ENCODE results near the gene IER3. TPM values are rescaled to one million over a fixed set of nuclear protein-coding genes. Genes with fewer than 3 reads are reported as not detected.
"Not testable (repeated sequence)": the region's sequence is repeated elsewhere in the genome, so short reads cannot be mapped to it uniquely, and the experiment has no call there.

The IER3 gene
- total and polyA plus RNA-seq, 5 donors from 2014 or later: 0.38 to 5.1 (median 1.7) TPM

GRCh38 chr6:30723159-30723842 is 21.0 kb downstream of the IER3 start:
- H3K4me3 Mint-ChIP-seq: peak overlapping the region; percentile 98 to 99 (median 99)
- peaks cover 36% of the 10 kb centered on the region for H3K4me1 ChIP-seq (ENCODE audit: control insufficient read depth, insufficient read depth, low read length, poor library complexity, severe bottlenecking)
- peaks cover 21 to 64% (median 43%) of the 10 kb centered on the region in 4 donors for H3K4me1 Mint-ChIP-seq
- peak overlapping the region; percentile 94 for H3K27ac ChIP-seq (ENCODE audit: insufficient read depth, low read length, poor library complexity, severe bottlenecking)
- H3K27me3 Mint-ChIP-seq; DNase-seq; H3K9me3 ChIP-seq (ENCODE audit: control insufficient read depth in 2 of 2, low read length in 2 of 2); H3K4me3 ChIP-seq (ENCODE audit: low read depth, low read length); H3K27me3 ChIP-seq (ENCODE audit: control insufficient read depth, insufficient read depth, low read length); ATAC-seq (ENCODE audit: low read depth in 2 of 2); H3K9me3 Mint-ChIP-seq: not testable (repeated sequence)
- peak overlapping the region; percentile 59 to 98 (median 91) for H3K27ac Mint-ChIP-seq
- H3K36me3 ChIP-seq (ENCODE audit: control insufficient read depth, insufficient read depth, low read length): peaks cover 38% of the 10 kb centered on the region
- H3K36me3 Mint-ChIP-seq: peaks cover 24% of the 10 kb centered on the region

DNA sequence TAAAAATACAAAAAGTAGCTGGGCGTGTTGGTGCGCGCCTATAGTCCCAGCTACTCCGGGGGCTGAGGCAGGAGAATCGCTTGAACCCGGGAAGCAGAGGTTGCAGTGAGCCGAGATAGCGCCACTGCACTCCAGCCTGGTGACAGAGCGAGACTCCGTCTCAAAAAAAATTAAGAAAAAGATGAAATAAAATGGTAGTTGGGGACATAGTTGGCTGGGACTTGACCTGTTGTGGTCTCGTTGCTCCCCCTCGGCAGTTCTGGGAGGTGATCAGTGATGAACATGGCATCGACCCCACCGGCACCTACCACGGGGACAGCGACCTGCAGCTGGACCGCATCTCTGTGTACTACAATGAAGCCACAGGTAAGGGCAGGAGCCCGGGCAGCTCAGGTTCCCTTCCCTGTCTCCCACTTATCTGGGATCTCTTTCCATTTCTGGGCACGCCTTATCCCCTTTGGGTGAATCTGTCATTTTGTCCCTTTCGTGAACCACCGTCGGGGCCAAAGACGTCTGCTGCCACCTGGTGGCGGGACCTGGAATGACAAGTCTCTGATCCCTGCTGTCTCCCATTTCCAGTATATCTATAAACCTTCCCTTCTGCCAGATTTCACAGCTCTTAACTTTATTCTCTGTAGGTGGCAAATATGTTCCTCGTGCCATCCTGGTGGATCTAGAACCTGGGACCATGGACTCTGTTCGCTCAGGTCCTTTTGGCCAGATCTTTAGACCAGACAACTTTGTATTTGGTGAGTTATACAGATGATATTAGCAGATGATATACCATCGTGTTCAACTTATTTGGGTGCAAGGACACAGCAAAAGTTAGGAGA is 21.9 kb downstream of the IER3 start:
- peak overlapping the region; percentile 91 to 98 (median 96) for H3K27ac Mint-ChIP-seq
- Histone ChIP-seq H3K4me1 (ENCODE audit: control insufficient read depth, insufficient read depth, low read length, poor library complexity, severe bottlenecking) (peaks cover 41% of the 10 kb centered on the region), H3K4me3 (ENCODE audit: low read depth, low read length) (peak overlapping the region; percentile 64), H3K27ac (ENCODE audit: insufficient read depth, low read length, poor library complexity, severe bottlenecking) (peak overlapping the region; percentile 94), H3K9me3 (ENCODE audit: control insufficient read depth in 2 of 2, low read length in 2 of 2) (no peaks in the 10 kb centered on the region), H3K36me3 (ENCODE audit: control insufficient read depth, insufficient read depth, low read length) (peaks cover 35% of the 10 kb centered on the region), H3K27me3 (ENCODE audit: control insufficient read depth, insufficient read depth, low read length) (no peaks in the 10 kb centered on the region)
- peak overlapping the region; percentile 98 to 99 (median 99) for H3K4me3 Mint-ChIP-seq
- DNase-seq (peak; percentile 74 to 83 (median 80)), ATAC-seq (ENCODE audit: low read depth in 2 of 2) (no peak)
- peaks cover 9% of the 10 kb centered on the region for H3K27me3 Mint-ChIP-seq
- peaks cover 0 to 1% (median 0%) of the 10 kb centered on the region in 7 donors for H3K9me3 Mint-ChIP-seq
- peaks cover 24% of the 10 kb centered on the region for H3K36me3 Mint-ChIP-seq
- H3K4me1 Mint-ChIP-seq: peaks cover 24 to 61% (median 46%) of the 10 kb centered on the region in 4 donors

GRCh38 chr6:30722025-30722279 is 22.4 kb downstream of the IER3 start:
- DNase-seq: peak in 1 of 3 donors; percentile 19
- H3K4me3 ChIP-seq (ENCODE audit: low read depth, low read length): peak overlapping the region; percentile 64
- H3K4me3 Mint-ChIP-seq: peak overlapping the region; percentile 98 to 99 (median 99)

GRCh38 chr6:30721198-30722024 is 22.9 kb downstream of the IER3 start:
- Histone ChIP-seq H3K9me3 (ENCODE audit: control insufficient read depth in 2 of 2, low read length in 2 of 2) (no peaks in the 10 kb centered on the region), H3K4me1 (ENCODE audit: control insufficient read depth, insufficient read depth, low read length, poor library complexity, severe bottlenecking) (peaks cover 48% of the 10 kb centered on the region), H3K36me3 (ENCODE audit: control insufficient read depth, insufficient read depth, low read length) (peaks cover 35% of the 10 kb centered on the region), H3K27ac (ENCODE audit: insufficient read depth, low read length, poor library complexity, severe bottlenecking) (peak overlapping the region; percentile 94), H3K4me3 (ENCODE audit: low read depth, low read length) (peak overlapping the region; percentile 97), H3K27me3 (ENCODE audit: control insufficient read depth, insufficient read depth, low read length) (no peaks in the 10 kb centered on the region)
- Mint-ChIP-seq H3K27me3 (peaks cover 9% of the 10 kb centered on the region), H3K27ac (peak overlapping the region; percentile 94 to 98 (median 96)), H3K4me1 (peaks cover 26 to 72% (median 50%) of the 10 kb centered on the region in 4 donors), H3K4me3 (peak overlapping the region; percentile 98 to 99 (median 99)), H3K36me3 (peaks cover 27% of the 10 kb centered on the region), H3K9me3 (peaks cover 0 to 1% (median 0%) of the 10 kb centered on the region in 7 donors)
- peak; percentile 90 to 96 (median 95) for DNase-seq
- ATAC-seq (ENCODE audit: low read depth in 2 of 2): peak; percentile 33 to 40

More at GRCh38 chr6:30722025-30722279, 22.4 kb downstream of the IER3 start:
- H3K27me3 ChIP-seq (ENCODE audit: control insufficient read depth, insufficient read depth, low read length); ATAC-seq (ENCODE audit: low read depth in 2 of 2); H3K9me3 Mint-ChIP-seq; H3K9me3 ChIP-seq (ENCODE audit: control insufficient read depth in 2 of 2, low read length in 2 of 2); H3K27me3 Mint-ChIP-seq: not testable (repeated sequence)
- H3K36me3 ChIP-seq (ENCODE audit: control insufficient read depth, insufficient read depth, low read length): peaks cover 35% of the 10 kb centered on the region
- peaks cover 42% of the 10 kb centered on the region for H3K4me1 ChIP-seq (ENCODE audit: control insufficient read depth, insufficient read depth, low read length, poor library complexity, severe bottlenecking)
- H3K36me3 Mint-ChIP-seq: peaks cover 26% of the 10 kb centered on the region
- peak overlapping the region; percentile 94 to 98 (median 96) for H3K27ac Mint-ChIP-seq
- H3K27ac ChIP-seq (ENCODE audit: insufficient read depth, low read length, poor library complexity, severe bottlenecking): peak overlapping the region; percentile 94
- peaks cover 27 to 66% (median 49%) of the 10 kb centered on the region in 4 donors for H3K4me1 Mint-ChIP-seq

GRCh38 chr6:30720738-30721197 is 23.6 kb downstream of the IER3 start:
- no peaks in the 10 kb centered on the region for H3K9me3 ChIP-seq (ENCODE audit: control insufficient read depth in 2 of 2, low read length in 2 of 2)

DNA sequence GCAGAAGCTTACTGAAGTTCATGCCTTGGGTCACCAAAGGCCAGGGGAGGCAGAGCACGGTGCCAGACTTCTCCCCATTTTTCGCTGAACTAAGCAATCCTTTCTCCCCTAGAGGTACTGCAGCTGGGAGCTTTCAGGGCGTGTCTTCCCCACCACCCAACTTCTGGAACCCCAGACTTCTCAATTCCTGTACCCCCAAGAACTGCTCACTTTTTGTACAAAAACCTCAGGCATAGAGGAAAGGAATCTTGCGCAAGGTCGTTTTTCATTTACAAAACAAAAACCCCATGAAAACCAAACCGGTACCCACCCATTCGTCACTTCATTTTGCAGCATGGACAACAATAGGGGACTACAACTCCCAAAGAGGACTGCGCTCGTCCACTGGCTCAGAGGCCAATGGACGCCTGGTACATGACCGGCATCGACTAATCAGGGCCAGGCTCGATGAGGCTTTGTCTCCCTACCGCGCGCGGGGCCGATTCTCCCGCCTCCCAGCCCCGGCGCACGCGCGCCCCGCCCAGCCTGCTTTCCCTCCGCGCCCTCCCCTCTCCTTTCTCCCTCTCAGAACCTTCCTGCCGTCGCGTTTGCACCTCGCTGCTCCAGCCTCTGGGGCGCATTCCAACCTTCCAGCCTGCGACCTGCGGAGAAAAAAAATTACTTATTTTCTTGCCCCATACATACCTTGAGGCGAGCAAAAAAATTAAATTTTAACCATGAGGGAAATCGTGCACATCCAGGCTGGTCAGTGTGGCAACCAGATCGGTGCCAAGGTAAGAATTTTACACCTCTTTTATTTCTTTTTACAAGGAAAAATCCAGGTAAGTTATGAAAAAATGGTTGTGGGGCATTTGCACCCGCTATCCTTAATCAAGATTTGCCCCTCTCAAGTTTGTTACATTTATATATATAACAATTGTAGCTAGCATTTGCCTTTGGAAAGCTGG is 24.3 kb downstream of the IER3 start, which contains the start of gene TUBB:
Gene TUBB, plus strand, starts transcription at position 562 of the 947 bp plus-strand sequence. Its CDS starts 155 bp downstream, at position 717.
- H3K4me1 ChIP-seq (ENCODE audit: control insufficient read depth, insufficient read depth, low read length, poor library complexity, severe bottlenecking): peaks cover 49% of the 10 kb centered on the region

More at GRCh38 chr6:30720738-30721197, 23.6 kb downstream of the IER3 start:
- Histone ChIP-seq H3K27me3 (ENCODE audit: control insufficient read depth, insufficient read depth, low read length) (no peaks in the 10 kb centered on the region), H3K36me3 (ENCODE audit: control insufficient read depth, insufficient read depth, low read length) (peaks cover 31% of the 10 kb centered on the region), H3K27ac (ENCODE audit: insufficient read depth, low read length, poor library complexity, severe bottlenecking) (peak overlapping the region; percentile 94), H3K4me3 (ENCODE audit: low read depth, low read length) (peak overlapping the region; percentile 97), H3K4me1 (ENCODE audit: control insufficient read depth, insufficient read depth, low read length, poor library complexity, severe bottlenecking) (peaks cover 52% of the 10 kb centered on the region)
- Mint-ChIP-seq H3K27me3 (peaks cover 9% of the 10 kb centered on the region), H3K27ac (peak overlapping the region; percentile 96 to 98 (median 97)), H3K36me3 (peaks cover 27% of the 10 kb centered on the region), H3K4me3 (peak overlapping the region; percentile 98 to 99 (median 99)), H3K9me3 (peaks cover 0 to 1% (median 0%) of the 10 kb centered on the region in 7 donors), H3K4me1 (peaks cover 26 to 75% (median 54%) of the 10 kb centered on the region in 4 donors)
- ATAC-seq (ENCODE audit: low read depth in 2 of 2) (no peak), DNase-seq (peak; percentile 35 to 80 (median 64))

More for the DNA sequence above, 24.3 kb downstream of the IER3 start, which contains the start of gene TUBB:
- Mint-ChIP-seq H3K27ac (peak within 1 kb of the TSS; percentile 96 to 98 (median 97)), H3K4me3 (peak within 1 kb of the TSS; percentile 98 to 99 (median 99)), H3K9me3 (peaks cover 0 to 1% (median 0%) of the 10 kb centered on the region in 7 donors), H3K4me1 (peaks cover 24 to 73% (median 54%) of the 10 kb centered on the region in 4 donors), H3K27me3 (peaks cover 9% of the 10 kb centered on the region), H3K36me3 (peaks cover 25% of the 10 kb centered on the region)
- DNase-seq (peak; percentile 92 to 98 (median 94)), ATAC-seq (ENCODE audit: low read depth in 2 of 2) (peak; percentile 64 to 65)
- Histone ChIP-seq H3K27me3 (ENCODE audit: control insufficient read depth, insufficient read depth, low read length) (no peaks in the 10 kb centered on the region), H3K36me3 (ENCODE audit: control insufficient read depth, insufficient read depth, low read length) (peaks cover 24% of the 10 kb centered on the region), H3K4me3 (ENCODE audit: low read depth, low read length) (peak within 1 kb of the TSS; percentile 97), H3K9me3 (ENCODE audit: control insufficient read depth in 2 of 2, low read length in 2 of 2) (no peaks in the 10 kb centered on the region), H3K27ac (ENCODE audit: insufficient read depth, low read length, poor library complexity, severe bottlenecking) (peak within 1 kb of the TSS; percentile 94)

All from CD4-positive, CD25-positive, alpha-beta regulatory T cell (primary cell).